GM23338 (cell line): Measurements from ENCODE around the gene HSBP1. TPM values are rescaled to one million over a fixed set of nuclear protein-coding genes. Genes with fewer than 3 reads are reported as not detected.

Source experiments
- ATAC-seq: fragments of 200-7000 bp; cut with Tn5 transposase; 3 replicates; pipeline ENCODE4 v1.9.1; 2020
- DNase-seq: peaks from one replicate; pipeline ENCODE4 v3.0.0-alpha.2; 2015; ENCODE audit warnings: low spot score
- H2AFZ ChIP-seq: fragments of 200-600 bp; sonication (generic); 2 replicates; pipeline ENCODE4 v1.8.0; 2016; ENCODE audit warnings: antibody characterized with exemption, mild to moderate bottlenecking, moderate library complexity
- H3F3A ChIP-seq: fragments of 200-600 bp; sonication (generic); replicated peaks from 2 replicates; pipeline ENCODE4 v1.8.0; 2017; ENCODE audit warnings: antibody characterized with exemption, mixed run types, low read depth
- H3K27ac ChIP-seq: fragments of 200-600 bp; sonication (generic); 2 replicates; pipeline ENCODE4 v1.6.1; 2016; ENCODE audit warnings: low read depth
- H3K27me3 ChIP-seq: fragments of 200-600 bp; sonication (generic); 2 replicates; pipeline ENCODE4 v1.8.0; 2016; ENCODE audit warnings: mild to moderate bottlenecking, mixed run types, moderate library complexity; ENCODE audit not compliant: insufficient read depth
- H3K36me3 ChIP-seq: fragments of 200-600 bp; sonication (generic); 2 replicates; pipeline ENCODE4 v1.8.0; 2016; ENCODE audit warnings: mild to moderate bottlenecking; ENCODE audit not compliant: insufficient read depth
- H3K4me1 ChIP-seq: fragments of 200-600 bp; sonication (generic); 2 replicates; pipeline ENCODE4 v1.8.0; 2016; ENCODE audit warnings: mild to moderate bottlenecking, moderate library complexity; ENCODE audit not compliant: insufficient read depth
- H3K4me2 ChIP-seq: fragments of 200-600 bp; sonication (generic); 2 replicates; pipeline ENCODE4 v1.7.1; 2017; ENCODE audit warnings: mixed run types
- H3K4me3 ChIP-seq: fragments of 200-600 bp; sonication (generic); 2 replicates; pipeline ENCODE4 v1.6.1; 2016; ENCODE audit warnings: mixed run types
- H3K79me2 ChIP-seq: fragments of 200-600 bp; sonication (generic); replicated peaks from 2 replicates; pipeline ENCODE4 v1.8.0; 2017; ENCODE audit warnings: mild to moderate bottlenecking; ENCODE audit not compliant: insufficient read depth
- H3K9me2 ChIP-seq: fragments of 200-600 bp; sonication (generic); 2 replicates; pipeline ENCODE4 v1.8.0; 2017; ENCODE audit not compliant: insufficient read depth
- H4K20me1 ChIP-seq: fragments of 200-600 bp; sonication (generic); replicated peaks from 2 replicates; pipeline ENCODE4 v1.8.0; 2017; ENCODE audit warnings: mild to moderate bottlenecking; ENCODE audit not compliant: insufficient read depth
- H3K27ac Mint-ChIP-seq: 2 replicates; pipeline ENCODE4 v1.8.0; 2020; ENCODE audit warnings: inconsistent platforms, mild to moderate bottlenecking, moderate library complexity, mixed read lengths
- H3K27me3 Mint-ChIP-seq: 3 replicates; pipeline ENCODE4 v1.8.0; 2022; ENCODE audit warnings: low read depth, mild to moderate bottlenecking, moderate library complexity, mixed read lengths, inconsistent platforms; ENCODE audit not compliant: insufficient read depth, poor library complexity
- H3K36me3 Mint-ChIP-seq: 3 replicates; pipeline ENCODE4 v1.8.0; 2021; ENCODE audit warnings: low read depth, mild to moderate bottlenecking, inconsistent platforms, moderate library complexity, mixed read lengths
- H3K4me1 Mint-ChIP-seq: 3 replicates; pipeline ENCODE4 v1.8.0; 2020; ENCODE audit warnings: mild to moderate bottlenecking, inconsistent platforms, mixed read lengths
- H3K4me3 Mint-ChIP-seq: 3 replicates; pipeline ENCODE4 v1.8.0; 2021; ENCODE audit warnings: moderate library complexity, mild to moderate bottlenecking, inconsistent platforms, mixed read lengths
- H3K9me3 Mint-ChIP-seq: 3 replicates; pipeline ENCODE4 v1.8.0; 2020; ENCODE audit warnings: moderate library complexity, mild to moderate bottlenecking, inconsistent platforms, mixed read lengths
- ETS1 ChIP-seq: IDR thresholded peaks from 2 replicates; pipeline ENCODE4 v1.6.1; 2016; ENCODE audit warnings: antibody characterized with exemption
- EZH2 ChIP-seq: fragments of 200-600 bp; sonication (generic); IDR thresholded peaks from one replicate; pipeline ENCODE4 v1.8.0; 2017; ENCODE audit warnings: antibody characterized with exemption, mild to moderate bottlenecking, low read depth; ENCODE audit not compliant: unreplicated experiment
- JUNB ChIP-seq: IDR thresholded peaks from one replicate; pipeline ENCODE4 v1.6.1; 2016; ENCODE audit warnings: antibody characterized with exemption; ENCODE audit not compliant: unreplicated experiment
- NANOG ChIP-seq: IDR thresholded peaks from 2 replicates; pipeline ENCODE4 v1.6.1; 2016; ENCODE audit warnings: antibody characterized with exemption, borderline replicate concordance
- POLR2AphosphoS5 ChIP-seq: IDR thresholded peaks from 2 replicates; pipeline ENCODE4 v1.6.1; 2016; ENCODE audit warnings: antibody characterized with exemption, low read depth
- ZNF331 ChIP-seq: fragments of 250-450 bp; sonication (Bioruptor Pico); IDR thresholded peaks from 2 replicates; pipeline ENCODE4 v1.5.0; 2020; ENCODE audit warnings: low read depth, mild to moderate bottlenecking, moderate library complexity
- ZNF462 ChIP-seq: fragments of 250-450 bp; sonication (Bioruptor Pico); IDR thresholded peaks from 2 replicates; pipeline ENCODE4 v1.5.0; 2020; ENCODE audit warnings: mild to moderate bottlenecking, moderate library complexity
- polyA plus RNA-seq: library from polyadenylated mRNA; unstranded; fragments of >200 nt; fragmentation: Nextera tagmentation; extraction: Ambion mirVana; gene quantifications from 2 replicates; pipeline ENCODE4 v1.2.1, GENCODE V29; 2016
- total RNA-seq: library from RNA; depleted of rRNA; stranded (reverse); fragments of >200 nt; shearing (Covaris generic); gene quantifications from 2 replicates; pipeline ENCODE4 v1.2.3, GENCODE V29; 2014

Gene HSBP1
- total and polyA plus RNA-seq, 2 experiments from 2014 or later = 71.0 to 817 TPM

GRCh38 chr16:83797013-83797412 lies 10.8 kb upstream of the HSBP1 start (continued):
- no peak for TF ChIP-seq ZNF462 (CRISPR knock-in tag)
- no peak for TF ChIP-seq NANOG
- no peak for TF ChIP-seq ZNF331
- no peak for TF ChIP-seq JUNB
- no peak for TF ChIP-seq EZH2
- no peak for TF ChIP-seq POLR2AphosphoS5

GRCh38 chr16:83799336-83799735 lies 8.4 kb upstream of the HSBP1 start:
- no peak overlapping the region for H3K4me3 Mint-ChIP-seq
- H4K20me1 ChIP-seq = no peaks in the 10 kb centered on the region
- H3K27ac ChIP-seq = no peak overlapping the region
- H3K9me2 ChIP-seq = no peaks in the 10 kb centered on the region
- H3K79me2 ChIP-seq = no peaks in the 10 kb centered on the region
- H3K27me3 Mint-ChIP-seq = no peaks in the 10 kb centered on the region
- no peaks in the 10 kb centered on the region for H3K36me3 Mint-ChIP-seq
- H3K4me1 Mint-ChIP-seq = peaks cover 38% of the 10 kb centered on the region
- H3F3A ChIP-seq = no peaks in the 10 kb centered on the region
- H3K27ac Mint-ChIP-seq = no peak overlapping the region
- no peak overlapping the region for H2AFZ ChIP-seq
- no peak overlapping the region for H3K4me3 ChIP-seq
- no peaks in the 10 kb centered on the region for H3K36me3 ChIP-seq
- H3K4me2 ChIP-seq = no peak overlapping the region
- H3K27me3 ChIP-seq = no peaks in the 10 kb centered on the region
- H3K4me1 ChIP-seq = peaks cover 30% of the 10 kb centered on the region
- no peaks in the 10 kb centered on the region for H3K9me3 Mint-ChIP-seq
- TF ChIP-seq ETS1 (no peak), JUNB (no peak)
- DNase-seq (no peak), ATAC-seq (no peak)
